Esophagus muscularis mucosa (tissue), 4 donors: Measurements from ENCODE around the gene FAM227A. TPM values are rescaled to one million over a fixed set of nuclear protein-coding genes. Genes with fewer than 3 reads are reported as not detected.

ENCODE experiments used
- DNase-seq: peaks from one replicate; pipeline ENCODE4 v3.0.0-alpha.2; 2017; ENCODE audit errors: extremely low spot score
- H3K27ac ChIP-seq, 4 donors: fragments of 200-600 bp; sonication (generic); replicated peaks in 1 of 4; 1 replicate in 3 of 4; 2 replicates in 1 of 4; pipeline ENCODE4 v1.5.1; 2016 to 2019; ENCODE audit warnings: mild to moderate bottlenecking in 1 of 4
- H3K27me3 ChIP-seq, 4 donors: fragments of 200-600 bp; sonication (generic); one replicate each; pipeline versions ENCODE4 v1.5.1 to v1.6.0; 2016 to 2019
- H3K36me3 ChIP-seq, 4 donors: fragments of 200-600 bp; sonication (generic); one replicate each; pipeline ENCODE4 v1.5.1; 2016 to 2019
- H3K4me1 ChIP-seq, 4 donors: fragments of 200-600 bp; sonication (generic); one replicate each; pipeline ENCODE4 v1.5.1; 2016 to 2019
- H3K4me3 ChIP-seq, 4 donors: fragments of 200-600 bp; sonication (generic); 1 replicate in 2 of 4; 2 replicates in 2 of 4; pipeline ENCODE4 v1.5.1; 2016 to 2019; ENCODE audit warnings: mild to moderate bottlenecking in 4 of 4, moderate library complexity in 1 of 4
- H3K9me3 ChIP-seq, 4 donors: fragments of 200-600 bp; sonication (generic); 1 replicate in 3 of 4; 2 replicates in 1 of 4; pipeline ENCODE4 v1.5.1; 2016 to 2019
- CTCF ChIP-seq, 3 experiments: fragments of 200-600 bp in 2 of 3; fragments of 450-650 bp in 1 of 3; sonication (generic) in 2 of 3; IDR thresholded peaks; one replicate each; pipeline ENCODE4 v1.5.1; 2017 to 2019; ENCODE audit warnings: antibody characterized with exemption in 3 of 3, mild to moderate bottlenecking in 2 of 3, moderate library complexity in 1 of 3
- EP300 ChIP-seq: sonication (generic); formaldehyde crosslinking; IDR thresholded peaks from one replicate; pipeline ENCODE4 v1.6.1; 2017; ENCODE audit warnings: antibody characterized with exemption
- POLR2A ChIP-seq: fragments of 450-650 bp; IDR thresholded peaks from one replicate; pipeline ENCODE4 v1.6.1; 2017; ENCODE audit warnings: antibody characterized with exemption, moderate library complexity, mild to moderate bottlenecking, low read depth
- POLR2AphosphoS5 ChIP-seq, 2 donors: sonication (generic); formaldehyde crosslinking; IDR thresholded peaks; one replicate each; pipeline ENCODE4 v1.6.1; 2017; ENCODE audit warnings: antibody characterized with exemption in 2 of 2
- WGBS: methylation state at CpG from one replicate; pipeline ENCODE4 v1.1.5; 2018; 5-methylcytosine and 5-hydroxymethylcytosine counted together
- intact Hi-C: fragments of 100-400 bp; cut with DNase I; formaldehyde crosslinking; loops from one replicate; pipeline ENCODE4 v1.15.1; 2023
- total RNA-seq, 4 donors: library from RNA; depleted of rRNA; stranded (reverse); fragments of >200 nt; gene quantifications; one replicate each; pipeline versions ENCODE4 v1.1.0 to v1.2.1, GENCODE V29; 2016

The FAM227A gene
- total RNA-seq, 4 donors from 2014 or later = 0.33 to 2.9 (median 0.86) TPM

GRCh38 chr22:38614332-38615063 lies 41.7 kb downstream of the FAM227A start:
- Histone ChIP-seq H3K27me3 (no peaks in the 10 kb centered on the region), H3K27ac (peak overlapping the region in 3 of 4 donors; percentile 17 to 57 (median 41)), H3K9me3 (no peaks in the 10 kb centered on the region), H3K4me1 (peaks cover 0 to 15% (median 8%) of the 10 kb centered on the region in 4 donors), H3K36me3 (no peaks in the 10 kb centered on the region), H3K4me3 (no peak overlapping the region)
- 53% methylated on average over 4 of the region's 4 CpGs for WGBS
- intact Hi-C loops = no loop called here
- DNase-seq = no peak
- no peak for TF ChIP-seq CTCF (IDR thresholded peaks at IDR 0.05)
- no peak for TF ChIP-seq EP300
- TF ChIP-seq POLR2AphosphoS5 (IDR thresholded peaks at IDR 0.05) = peak in 1 of 2 donors; percentile 21

GRCh38 chr22:38613588-38613987 lies 42.6 kb downstream of the FAM227A start:
- Histone ChIP-seq H3K4me1 (peaks cover 0 to 15% (median 8%) of the 10 kb centered on the region in 4 donors), H3K4me3 (no peak overlapping the region), H3K27me3 (no peaks in the 10 kb centered on the region), H3K27ac (no peak overlapping the region), H3K36me3 (no peaks in the 10 kb centered on the region), H3K9me3 (no peaks in the 10 kb centered on the region)
- WGBS = 97% methylated on average over 4 of the region's 4 CpGs
- no peak for TF ChIP-seq POLR2A
- no peak for TF ChIP-seq EP300
- intact Hi-C loops = no loop called here
- no peak for DNase-seq

GRCh38 chr22:38612217-38613006 lies 43.8 kb downstream of the FAM227A start:
- WGBS = 91% methylated on average over 5 of the region's 5 CpGs
- no peaks in the 10 kb centered on the region for H3K27me3 ChIP-seq
- H3K4me1 ChIP-seq = peaks cover 0 to 15% (median 8%) of the 10 kb centered on the region in 4 donors
- TF ChIP-seq POLR2A = no peak
- no peak for TF ChIP-seq CTCF (IDR thresholded peaks at IDR 0.05)
- no peak for TF ChIP-seq POLR2AphosphoS5 (IDR thresholded peaks at IDR 0.05)
- no peak for TF ChIP-seq EP300
- no peak for DNase-seq
- H3K4me3 ChIP-seq = no peak overlapping the region
- intact Hi-C loops = no loop called here
- H3K27ac ChIP-seq = no peak overlapping the region
- no peaks in the 10 kb centered on the region for H3K9me3 ChIP-seq
- no peaks in the 10 kb centered on the region for H3K36me3 ChIP-seq

GRCh38 chr22:38611559-38611958 lies 44.6 kb downstream of the FAM227A start:
- intact Hi-C loops = no loop called here
- Histone ChIP-seq H3K27me3 (no peaks in the 10 kb centered on the region), H3K4me3 (no peak overlapping the region), H3K4me1 (peaks cover 0 to 17% (median 10%) of the 10 kb centered on the region in 4 donors), H3K27ac (no peak overlapping the region), H3K36me3 (no peaks in the 10 kb centered on the region), H3K9me3 (no peaks in the 10 kb centered on the region)
- 96% methylated on average over 5 of the region's 5 CpGs for WGBS
- no peak for DNase-seq
- TF ChIP-seq POLR2AphosphoS5 (IDR thresholded peaks at IDR 0.05) (no peak), POLR2A (no peak), EP300 (no peak), CTCF (IDR thresholded peaks at IDR 0.05) (no peak)

- Histone ChIP-seq H3K27ac (no peak overlapping the region), H3K4me1 (peaks cover 0 to 23% (median 17%) of the 10 kb centered on the region in 4 donors), H3K36me3 (no peaks in the 10 kb centered on the region), H3K27me3 (no peaks in the 10 kb centered on the region), H3K9me3 (no peaks in the 10 kb centered on the region), H3K4me3 (no peak overlapping the region)
- TF ChIP-seq EP300 (no peak), CTCF (IDR thresholded peaks at IDR 0.05) (no peak), POLR2AphosphoS5 (IDR thresholded peaks at IDR 0.05) (no peak), POLR2A (no peak)
- 91% methylated on average over 5 of the region's 5 CpGs for WGBS
- no peak for DNase-seq
- intact Hi-C loops = no loop called here
Measured at GRCh38 chr22:38610234-38610633, 46.0 kb downstream of the FAM227A start.
